ENCODE data around the gene ANXA1.

The ANXA1 gene

DNA sequence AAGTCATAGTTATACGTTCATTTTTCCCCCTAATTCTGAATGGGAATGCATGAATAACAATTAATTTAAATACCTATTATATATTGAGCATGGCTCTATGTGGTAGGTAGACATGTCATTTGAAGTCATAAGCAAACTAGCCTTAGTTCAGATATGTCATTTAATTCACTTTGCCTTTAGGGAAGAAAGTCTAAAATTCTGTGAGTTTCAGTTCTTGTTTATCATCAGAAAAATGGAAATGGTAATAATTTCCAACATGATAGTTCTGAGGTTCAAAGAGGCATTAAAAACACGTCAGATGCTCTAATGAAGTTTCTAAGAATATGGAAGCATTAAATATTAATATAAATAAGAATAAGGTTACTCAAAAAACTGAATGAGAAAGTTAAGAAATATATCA is 13.1 kb upstream of the ANXA1 start:
- DNase-seq (ENCODE audit: low spot score): no peak

DNA sequence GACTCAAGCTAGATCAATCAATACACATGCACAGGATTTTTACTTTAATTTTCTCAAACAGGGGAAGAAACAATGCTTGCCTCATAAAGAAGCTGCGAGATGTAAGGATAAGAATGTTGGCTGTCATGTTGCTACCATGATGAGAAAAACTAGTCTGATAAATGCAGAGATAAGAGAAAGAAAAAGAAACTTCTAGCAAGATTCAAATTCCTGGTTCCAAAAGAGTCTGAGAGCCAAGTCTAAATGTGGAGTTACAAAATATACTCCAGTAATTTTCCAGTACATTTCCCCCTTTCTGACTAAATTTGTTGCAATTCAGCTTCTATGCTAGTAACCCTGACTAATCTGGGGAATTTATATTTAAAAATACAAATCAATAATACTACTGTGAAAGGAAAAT is 10.4 kb upstream of the ANXA1 start:
- DNase-seq (ENCODE audit: low spot score): no peak

DNA sequence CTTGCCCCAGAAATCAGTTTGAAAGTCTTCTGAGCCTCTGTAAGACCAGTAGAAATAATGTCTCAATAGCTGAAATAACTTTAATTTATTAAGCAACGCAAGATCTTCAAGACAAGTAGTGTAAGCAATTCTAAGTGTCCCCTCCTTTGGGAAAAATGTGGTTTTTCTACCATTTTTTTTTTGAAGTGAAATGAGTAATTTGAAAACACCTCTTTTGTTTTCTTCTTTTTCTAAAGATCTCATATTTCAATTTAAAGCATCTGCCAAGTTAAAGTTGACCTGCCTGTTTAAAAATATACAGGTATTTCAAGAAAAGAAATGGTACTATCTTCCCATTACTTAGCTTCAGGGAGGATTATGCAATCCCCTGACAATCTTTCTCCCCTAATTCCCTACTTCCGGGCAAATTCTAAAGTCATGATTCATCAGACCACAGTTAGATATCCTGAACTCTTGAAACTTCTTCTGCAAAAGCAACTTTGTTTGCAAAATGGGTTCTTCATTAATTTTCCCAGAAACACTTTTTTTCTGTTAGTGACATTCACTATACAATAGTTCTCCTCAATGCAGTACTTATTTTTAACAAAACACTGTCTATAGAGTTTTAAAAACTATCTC is 7.8 kb upstream of the ANXA1 start:
- DNase-seq (ENCODE audit: low spot score): peak; percentile 36

DNA sequence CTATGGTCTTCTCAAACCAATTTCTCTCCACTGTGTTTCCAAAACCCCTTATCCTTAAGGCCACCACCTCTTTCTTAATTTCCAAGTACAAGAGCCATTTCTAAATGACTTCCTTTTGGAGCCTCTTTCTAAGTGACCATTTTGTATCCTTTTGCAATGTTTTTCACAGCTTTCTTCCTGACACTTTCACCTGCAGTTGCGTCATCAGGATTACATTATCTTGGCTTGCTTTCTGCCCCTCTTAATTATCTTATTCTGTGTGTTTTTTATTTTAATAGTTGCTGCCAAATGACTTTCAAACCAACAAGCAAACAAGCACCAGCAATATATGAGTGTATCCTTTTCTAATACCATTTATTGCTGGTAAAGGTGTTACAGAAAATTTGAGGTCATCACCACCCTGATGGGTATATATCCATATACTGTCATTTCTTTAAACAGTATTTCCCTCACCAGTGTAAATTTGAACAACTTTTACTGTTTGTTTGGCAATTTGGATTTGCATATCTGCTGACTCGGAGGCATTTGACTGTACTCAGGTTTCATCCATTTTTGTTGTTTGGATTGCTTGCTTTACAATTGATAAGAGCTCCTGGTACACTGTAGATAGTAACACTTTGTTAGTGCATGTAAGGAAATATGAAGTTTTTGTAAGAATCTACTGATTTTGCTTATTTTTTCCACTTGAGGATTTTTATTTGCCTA is 5.4 kb upstream of the ANXA1 start:
- DNase-seq (ENCODE audit: low spot score): no peak

DNA sequence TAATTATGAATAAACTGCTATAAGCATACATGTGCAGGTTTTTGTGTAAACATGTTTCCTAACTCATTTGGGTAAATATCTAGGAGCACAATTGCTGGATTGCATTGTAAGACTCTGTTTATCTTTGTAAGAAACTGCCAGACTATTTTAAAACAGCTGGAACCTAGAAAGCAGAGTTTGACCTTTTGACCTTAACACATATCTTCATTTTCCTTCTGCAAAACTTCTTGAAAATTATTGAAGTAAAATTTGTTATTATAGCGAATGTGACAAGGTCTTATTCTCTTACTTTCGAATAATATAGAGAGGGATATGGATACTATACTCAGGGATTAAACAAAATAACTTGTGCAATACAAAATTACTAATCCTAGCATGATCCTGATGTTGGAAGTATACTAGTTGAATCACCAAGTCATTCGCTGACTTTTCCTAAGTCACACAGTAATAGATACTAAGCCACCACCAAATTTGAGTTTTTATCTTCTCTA is 3.2 kb upstream of the ANXA1 start:
- DNase-seq (ENCODE audit: low spot score): no peak

DNA sequence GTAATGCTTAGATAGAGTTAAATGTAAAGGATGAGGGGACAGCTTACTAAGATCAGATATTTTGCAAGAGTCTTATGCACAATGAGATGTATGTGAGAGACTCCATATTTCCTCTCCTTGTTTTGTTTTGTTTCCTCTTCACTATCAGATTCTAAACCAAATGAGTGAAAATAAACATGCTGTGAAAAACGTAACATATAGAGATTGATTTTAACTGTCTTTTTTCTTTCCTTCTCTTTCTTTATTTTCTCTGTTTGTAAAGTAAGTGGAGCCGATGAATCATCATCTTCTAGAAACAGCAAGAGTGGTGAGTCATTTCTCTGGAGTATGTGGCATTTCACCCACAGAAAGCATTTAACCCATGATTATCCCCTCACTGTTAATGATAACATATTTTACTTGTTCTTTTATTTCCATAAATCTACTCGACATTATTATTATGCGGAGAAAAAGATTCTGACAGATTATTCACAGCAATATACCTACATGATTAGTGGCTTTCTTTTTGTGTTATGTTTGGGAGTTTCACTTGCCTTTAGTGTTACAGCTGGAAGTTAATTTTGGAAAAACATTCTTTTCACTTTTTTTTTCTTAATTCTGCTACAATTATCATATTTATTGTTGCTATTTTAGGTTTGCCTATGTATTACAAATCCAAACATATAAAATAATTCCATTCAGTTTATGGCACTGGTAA is 2.1 kb upstream of the ANXA1 start:
- DNase-seq (ENCODE audit: low spot score): peak; percentile 74

DNA sequence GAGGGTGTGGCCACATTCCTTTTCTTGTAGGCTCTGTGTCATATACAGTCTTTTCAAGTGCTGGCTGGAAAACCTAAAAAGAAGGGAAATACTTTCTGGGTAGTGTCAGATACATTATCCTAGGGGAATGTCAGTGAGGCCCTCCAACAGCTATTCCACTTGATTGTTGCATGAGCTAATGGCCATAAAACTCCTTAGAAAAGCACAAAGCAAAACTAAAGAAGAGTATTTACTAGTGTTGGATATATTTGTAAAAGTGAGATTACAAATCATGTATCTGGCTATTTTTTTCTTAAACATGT is 829 bp downstream of the ANXA1 start:
- DNase-seq (ENCODE audit: low spot score): peak; percentile 37

DNA sequence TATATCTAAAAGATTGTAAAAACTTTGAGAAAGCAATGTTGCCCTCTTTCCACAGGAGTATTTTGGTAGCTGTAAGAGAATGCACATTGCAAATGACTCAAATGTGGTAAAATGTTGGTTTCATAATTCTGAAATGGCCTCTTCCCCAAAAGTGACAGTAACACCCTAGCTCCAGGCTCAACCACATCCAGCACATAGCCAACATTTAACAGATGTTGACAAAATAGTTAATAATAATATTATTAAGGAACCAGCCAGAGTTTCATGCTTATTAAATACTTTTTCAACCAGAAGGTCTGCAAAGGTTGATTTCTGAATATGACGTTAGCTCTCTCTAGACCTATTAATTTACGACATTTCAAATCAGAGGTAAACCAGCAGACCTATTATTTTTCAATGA is 1.3 kb downstream of the ANXA1 start:
- no peak for DNase-seq (ENCODE audit: low spot score)

DNA sequence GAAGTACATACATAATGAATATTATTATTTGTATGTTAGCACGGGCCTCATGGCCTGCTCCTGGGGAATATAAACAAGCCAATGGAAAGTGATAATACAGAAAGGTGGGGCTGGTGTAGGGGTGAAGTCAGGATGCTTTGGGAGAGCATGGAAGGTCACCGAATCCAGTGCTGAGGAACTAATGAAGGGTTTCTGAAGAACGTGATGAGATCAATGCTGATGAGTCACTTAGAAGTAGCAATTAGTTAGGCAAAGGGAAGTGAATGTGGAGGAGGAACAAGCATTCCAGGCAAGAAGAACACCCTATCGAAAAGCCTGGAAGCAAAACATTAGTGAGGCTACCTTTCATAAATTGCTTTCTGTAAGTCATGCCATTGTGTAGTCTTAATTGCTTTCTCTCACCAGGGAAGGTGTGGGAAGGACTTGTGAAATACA is 2.1 kb downstream of the ANXA1 start:
- DNase-seq (ENCODE audit: low spot score): no peak

DNA sequence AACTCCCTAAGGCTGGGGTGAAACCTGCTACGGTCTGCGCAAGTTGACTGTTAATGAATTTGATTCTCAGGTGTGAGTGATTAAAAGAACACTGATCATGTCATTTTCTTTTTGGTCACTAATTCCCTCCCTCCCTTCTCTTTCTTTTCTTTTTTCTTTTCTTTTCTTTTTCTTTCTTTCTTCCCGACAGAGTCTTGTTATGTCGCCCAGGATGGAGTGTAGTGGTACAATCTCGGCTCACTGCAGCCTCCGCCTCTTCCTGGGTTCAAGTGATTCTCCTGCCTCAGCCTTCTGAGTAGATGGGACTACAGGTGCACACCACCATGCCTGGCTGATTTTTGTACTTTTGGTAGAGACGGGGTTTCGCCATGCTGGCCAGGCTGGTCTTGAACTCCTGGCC is 2.6 kb downstream of the ANXA1 start:
- DNase-seq (ENCODE audit: low spot score): no peak

DNA sequence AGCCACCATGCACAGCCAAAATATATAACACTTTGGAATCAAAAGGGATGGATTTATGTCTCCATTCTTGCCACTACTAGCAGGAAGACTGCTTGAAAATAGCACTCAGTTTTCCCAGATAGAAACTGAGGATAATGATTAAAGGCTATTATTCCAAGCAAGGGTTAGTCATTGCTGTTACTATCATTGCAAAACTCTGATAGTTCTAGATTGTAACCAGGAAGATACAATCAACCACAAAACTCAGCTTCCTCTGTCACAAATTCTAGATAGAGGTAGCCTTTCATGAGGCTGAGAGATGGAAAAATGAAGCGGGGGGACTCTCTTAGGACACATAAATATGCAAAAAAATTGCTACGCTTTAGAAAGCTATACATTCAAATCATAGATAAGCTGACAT is 3.1 kb downstream of the ANXA1 start:
- DNase-seq (ENCODE audit: low spot score): no peak

DNA sequence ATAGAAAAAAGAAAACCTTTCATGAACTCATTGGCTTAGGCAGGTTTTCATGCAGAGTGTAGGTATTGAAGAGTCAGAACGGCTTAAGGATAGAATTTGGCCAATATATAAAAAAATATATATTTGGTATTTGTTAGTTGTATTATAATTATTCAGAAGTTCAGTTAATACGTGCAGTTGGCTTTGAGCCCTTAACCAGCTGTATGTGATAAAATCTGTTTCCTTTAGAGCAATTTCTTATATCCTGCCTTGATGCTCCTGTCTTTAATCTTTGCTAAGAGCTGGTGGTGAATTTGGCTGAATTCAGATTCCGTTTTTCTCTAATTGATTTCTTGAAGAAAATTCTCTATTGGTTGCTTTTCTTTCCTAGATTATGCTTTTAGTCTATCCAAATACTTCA is 3.7 kb downstream of the ANXA1 start:
- no peak for DNase-seq (ENCODE audit: low spot score)

DNA sequence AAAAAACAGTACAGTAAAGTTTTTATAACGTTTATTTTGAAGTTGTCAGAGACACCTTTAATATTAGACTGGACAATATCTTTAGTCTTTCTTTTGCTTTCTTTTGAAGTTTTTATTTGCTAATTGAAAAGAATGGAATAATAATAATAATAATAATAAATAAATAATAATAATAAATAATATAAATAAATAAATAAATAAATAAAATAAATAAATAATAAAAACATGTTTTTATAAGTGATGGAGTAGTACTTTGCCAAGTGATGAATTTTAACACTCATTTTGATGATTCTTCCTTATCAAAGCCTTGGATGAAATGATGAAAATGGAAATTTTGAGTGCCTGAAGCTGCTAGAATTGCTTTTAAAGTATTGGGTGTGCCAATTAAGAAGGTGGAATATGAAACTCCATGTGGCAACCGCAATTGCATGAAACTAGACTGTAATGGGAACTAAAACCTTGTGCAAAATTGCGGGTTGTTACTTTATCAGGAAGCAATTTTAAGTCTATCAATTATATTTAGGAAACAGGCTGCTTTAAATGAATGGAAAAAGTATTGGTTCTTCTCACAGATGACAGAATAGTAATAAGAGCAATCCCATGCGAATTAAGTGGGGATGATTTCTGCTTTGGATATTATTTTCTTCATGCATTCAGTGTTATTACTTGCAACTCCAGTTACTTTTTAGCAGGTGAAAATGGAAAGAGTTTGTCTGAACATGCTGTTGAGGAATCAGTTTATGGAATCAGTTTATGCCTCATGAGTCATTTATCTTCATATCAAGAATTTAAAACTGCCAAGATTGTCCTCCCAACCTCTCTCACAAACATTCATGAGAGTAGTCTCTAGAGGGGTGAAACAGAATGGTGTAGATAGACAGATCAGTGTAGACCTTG is 4.6 kb downstream of the ANXA1 start:
- DNase-seq (ENCODE audit: low spot score): no peak

DNA sequence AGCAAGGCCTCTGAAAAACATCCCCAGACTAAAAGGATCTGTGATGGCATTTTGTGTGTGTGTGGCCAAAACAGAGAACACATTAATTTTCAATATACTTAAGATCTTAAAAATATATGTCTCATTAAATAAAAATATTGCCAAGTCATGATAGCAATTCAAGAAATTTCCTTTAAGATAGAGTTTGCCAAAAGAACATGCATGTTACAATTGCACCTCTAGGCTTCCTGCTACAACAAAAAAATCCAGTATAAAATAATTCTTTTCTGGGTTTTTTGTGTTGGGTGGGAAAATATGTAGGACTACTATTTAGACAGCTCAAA is 5.2 kb downstream of the ANXA1 start:
- DNase-seq (ENCODE audit: low spot score): no peak

DNA sequence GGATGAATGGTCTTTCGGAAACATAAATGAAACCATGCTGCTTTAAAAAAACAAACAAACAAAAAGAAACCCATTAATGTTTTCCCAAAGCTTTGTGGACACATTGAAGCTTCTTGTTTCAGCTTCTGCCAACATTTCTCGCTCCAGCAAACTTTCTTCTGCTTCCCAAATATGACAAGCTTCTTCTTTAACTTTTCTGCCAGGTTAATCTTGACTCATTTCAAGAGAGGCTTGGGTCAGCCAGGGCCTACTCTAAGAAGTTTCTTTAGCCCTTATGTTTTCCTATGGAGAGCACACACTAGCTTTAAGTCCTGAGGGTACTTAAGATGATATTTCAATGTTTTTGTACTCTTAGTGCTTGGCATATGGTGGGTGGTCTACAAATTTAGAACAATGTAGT is 6.1 kb downstream of the ANXA1 start:
- no peak for DNase-seq (ENCODE audit: low spot score)

DNA sequence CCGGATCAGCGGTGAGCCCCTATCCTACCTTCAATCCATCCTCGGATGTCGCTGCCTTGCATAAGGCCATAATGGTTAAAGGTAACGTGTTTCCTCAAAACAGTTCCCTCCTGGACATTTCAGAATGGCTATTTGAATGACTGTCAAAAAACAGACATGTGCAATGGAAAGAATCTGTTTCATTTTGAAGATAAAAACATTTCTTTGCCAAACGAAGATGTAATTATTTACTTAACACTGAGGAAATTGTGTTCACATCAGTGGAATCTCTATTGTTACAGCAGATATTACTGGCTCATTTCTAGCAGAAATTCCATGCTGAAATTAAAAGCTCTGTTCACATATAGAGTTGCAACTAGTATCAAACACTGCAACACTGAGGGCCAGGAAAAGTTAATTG is 7.1 kb downstream of the ANXA1 start:
- DNase-seq (ENCODE audit: low spot score): no peak

DNA sequence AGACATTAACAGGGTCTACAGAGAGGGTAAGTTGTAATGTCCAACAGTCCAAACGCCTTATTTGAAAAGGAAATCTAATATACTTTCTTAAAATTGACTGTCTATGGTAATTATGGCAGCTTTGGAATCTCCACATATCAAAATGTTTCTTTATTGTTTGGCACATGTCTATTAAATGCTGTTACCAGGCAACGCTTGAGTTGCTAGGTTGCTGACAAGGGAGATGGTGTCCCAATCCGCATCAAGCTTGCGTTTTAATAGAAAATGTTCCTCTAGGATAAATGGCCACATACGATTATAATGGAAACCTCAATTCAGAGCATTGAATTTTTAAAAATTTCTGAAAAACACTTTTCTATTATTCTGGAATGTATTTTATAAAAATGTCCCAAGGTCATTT is 9.2 kb downstream of the ANXA1 start:
- DNase-seq (ENCODE audit: low spot score): no peak

DNA sequence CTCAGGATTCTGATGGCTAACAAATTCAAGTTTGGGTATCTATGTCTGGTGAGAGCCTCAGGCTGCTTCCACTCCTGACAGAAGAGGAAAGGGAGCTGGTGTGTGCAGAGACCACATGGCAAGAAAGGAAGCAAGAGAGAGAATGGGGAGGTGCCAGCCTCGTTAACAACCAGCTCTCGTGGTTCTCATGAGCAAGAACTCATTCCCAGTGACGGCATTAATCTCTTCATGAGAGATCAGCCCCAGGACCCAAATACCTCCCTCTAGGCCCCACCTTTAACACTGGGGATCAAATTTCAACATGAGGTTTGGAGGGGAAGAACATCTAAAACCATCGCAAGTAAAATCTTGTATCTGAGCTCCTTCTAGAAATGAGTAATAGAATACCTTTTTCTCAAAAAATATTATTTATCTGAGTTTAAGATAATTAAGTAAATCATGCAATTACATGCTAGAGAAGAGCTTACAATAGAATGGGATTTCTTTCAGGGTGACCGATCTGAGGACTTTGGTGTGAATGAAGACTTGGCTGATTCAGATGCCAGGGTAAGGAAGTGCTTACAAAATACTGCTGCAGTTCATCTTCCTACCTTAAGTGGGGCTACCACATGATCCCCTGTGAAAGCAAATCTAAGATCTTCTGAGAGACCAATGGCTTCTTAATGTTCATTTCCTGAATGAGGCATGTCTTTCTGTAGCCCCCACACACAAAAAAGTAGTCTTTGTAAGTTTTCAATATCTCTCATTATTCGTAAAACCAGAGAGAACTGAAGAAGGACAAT is 11.5 kb downstream of the ANXA1 start:
- DNase-seq (ENCODE audit: low spot score): no peak

DNA sequence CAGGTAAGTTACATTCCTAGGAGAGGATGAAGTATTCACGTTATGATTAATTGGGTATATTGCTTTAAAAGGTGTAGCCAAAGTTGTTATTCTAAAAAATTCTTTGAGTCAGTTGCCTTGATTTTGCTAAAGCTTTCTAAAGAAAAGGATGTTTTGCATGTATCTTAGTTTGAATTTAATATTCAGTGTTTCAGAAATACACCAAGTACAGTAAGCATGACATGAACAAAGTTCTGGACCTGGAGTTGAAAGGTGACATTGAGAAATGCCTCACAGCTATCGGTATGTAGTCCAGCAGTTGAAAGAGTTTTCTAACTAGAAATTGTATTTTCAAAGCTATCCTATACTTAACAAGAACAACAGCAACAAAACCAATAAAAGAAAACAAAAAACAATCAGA is 14.2 kb downstream of the ANXA1 start:
- DNase-seq (ENCODE audit: low spot score): no peak

DNA sequence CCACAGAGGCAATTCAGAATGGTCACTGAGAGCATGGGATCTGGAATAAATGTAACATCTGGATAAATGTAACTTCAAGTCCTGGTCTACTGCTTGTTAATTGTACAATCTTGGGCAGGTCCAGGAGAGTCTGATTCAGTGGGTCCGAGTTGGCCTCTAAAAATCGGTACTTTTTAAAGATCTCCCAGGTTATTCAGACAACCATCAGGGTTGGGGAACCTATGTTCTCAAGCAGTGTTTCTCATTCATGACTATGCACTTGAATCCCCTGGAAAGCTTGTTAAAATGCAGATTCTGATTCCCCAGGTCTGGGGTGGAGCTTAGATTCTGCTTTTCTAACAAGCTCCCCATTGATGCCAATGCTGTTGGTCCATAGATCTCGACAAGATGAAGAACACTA is 14.8 kb downstream of the ANXA1 start:
- no peak for DNase-seq (ENCODE audit: low spot score)

DNA sequence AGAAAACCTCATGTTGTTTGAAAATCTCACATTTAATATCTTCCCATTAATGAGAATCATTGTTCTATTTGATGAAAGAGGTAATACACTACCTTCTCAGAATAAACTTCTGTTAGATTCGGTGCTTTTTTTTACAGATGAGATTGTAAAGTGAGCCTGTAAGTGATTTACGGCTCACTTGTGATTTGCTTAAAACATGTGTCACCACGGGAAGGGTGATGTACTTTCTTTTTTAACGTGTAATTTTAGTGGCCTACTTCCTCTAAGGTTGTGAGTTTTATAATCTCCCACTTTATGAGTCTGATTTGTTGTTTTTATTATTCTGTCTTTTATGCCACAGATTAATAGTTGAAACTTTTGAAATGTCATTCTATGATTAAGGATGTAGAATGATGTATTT is 15.9 kb downstream of the ANXA1 start:
- DNase-seq (ENCODE audit: low spot score): no peak

All from SW480 (cell line).